Kidney (tissue), 14 donors: ENCODE measurements around the gene POLR2A. TPM values are rescaled to one million over a fixed set of nuclear protein-coding genes. Genes with fewer than 3 reads are reported as not detected.

Experiments used
- DNase-seq, 5 donors: peaks; one replicate each; pipeline ENCODE4 v3.0.0-alpha.2; 2013 to 2020
- FAIRE-seq: peaks from 2 replicates; lab custom pipeline; 2012; peaks lifted over from hg19 to GRCh38; lab: Jason Lieb, UNC
- H3K27ac ChIP-seq, 2 donors: one replicate each; pipeline ENCODE4 v1.7.0; 2013; ENCODE audit warnings: low read depth in 2 of 2, low read length in 2 of 2, inconsistent platforms in 1 of 2
- H3K27me3 ChIP-seq: one replicate; pipeline ENCODE4 v1.7.1; 2013; ENCODE audit warnings: low read length, inconsistent platforms; ENCODE audit not compliant: control insufficient read depth, insufficient read depth
- H3K36me3 ChIP-seq, 3 donors: one replicate each; pipeline versions ENCODE4 v1.7.0 to v1.7.1; 2013; ENCODE audit warnings: low read length in 3 of 3, control low read depth in 1 of 3, inconsistent platforms in 1 of 3; ENCODE audit not compliant: insufficient read depth in 3 of 3, control insufficient read depth in 2 of 3
- H3K4me1 ChIP-seq, 3 donors: one replicate each; pipeline versions ENCODE4 v1.7.0 to v1.7.1; 2013; ENCODE audit warnings: low read length in 3 of 3, inconsistent platforms in 1 of 3, low read depth in 1 of 3; ENCODE audit not compliant: control insufficient read depth in 2 of 3, insufficient read depth in 2 of 3
- H3K4me3 ChIP-seq, 3 donors: one replicate each; pipeline versions ENCODE4 v1.7.0 to v1.8.1; 2013; ENCODE audit warnings: low read length in 3 of 3, control low read depth in 1 of 3, inconsistent platforms in 1 of 3
- H3K9ac ChIP-seq, 3 donors: one replicate each; pipeline versions ENCODE4 v1.7.0 to v1.7.1; 2013; ENCODE audit warnings: low read length in 3 of 3, control low read depth in 1 of 3, inconsistent platforms in 1 of 3
- H3K9me3 ChIP-seq, 3 donors: one replicate each; pipeline versions ENCODE4 v1.7.0 to v1.7.1; 2013; ENCODE audit warnings: low read length in 3 of 3, control low read depth in 1 of 3, inconsistent platforms in 1 of 3; ENCODE audit not compliant: control insufficient read depth in 2 of 3, insufficient read depth in 1 of 3
- CTCF ChIP-seq: IDR thresholded peaks from 3 replicates; pipeline ENCODE4 v1.5.1; 2012; ENCODE audit warnings: mild to moderate bottlenecking, moderate library complexity, borderline replicate concordance; ENCODE audit not compliant: insufficient read depth; ENCODE audit errors: extremely low read depth
- intact Hi-C: fragments of 100-400 bp; cut with DNase I; formaldehyde crosslinking; loops from one replicate; pipeline ENCODE4 v1.11.1; 2022
- polyA plus RNA-seq: library from polyadenylated mRNA; stranded (reverse); fragments of 350-450 nt; fragmentation: Illumina TruSeq; extraction: RNeasy Lipid Tissue Mini Kit (QIAGEN cat#74804); gene quantifications from one replicate; pipeline ENCODE4 v1.2.3, GENCODE V29; 2014; ENCODE audit warnings: low read depth, low replicate concordance; ENCODE audit not compliant: insufficient read depth
- total RNA-seq: library from RNA; stranded (reverse); fragmentation: NEBNext Ultra II Directional; extraction: Animal tissue kit (Norgen Biotek cat#: 25700); gene quantifications from one replicate; pipeline ENCODE4 v1.2.1, GENCODE V29; 2021
- donor health status: control.
- donor health status: control.
- donor health status: control.
- donor health status: control.
- donor health status: control.
- donor health status: DM: yes; HTN: yes; CAD: no.
- donor health status: Normal renal cell carcinoma (clear cell type).

POLR2A gene
- total and polyA plus RNA-seq, 2 donors from 2014 or later = 18.6 to 133 TPM

GRCh38 chr17:7483255-7484066 is 705 bp upstream of the POLR2A start:
- Histone ChIP-seq H3K36me3 (peaks cover 0 to 2% (median 0%) of the 10 kb centered on the region in 3 donors), H3K27me3 (no peaks in the 10 kb centered on the region), H3K27ac (peak overlapping the region; percentile 100), H3K9ac (peak overlapping the region; percentile 69 to 99 (median 89)), H3K9me3 (no peaks in the 10 kb centered on the region), H3K4me3 (peak overlapping the region; percentile 92 to 96 (median 92)), H3K4me1 (peaks cover 2 to 24% (median 5%) of the 10 kb centered on the region in 3 donors)
- FAIRE-seq (no peak), DNase-seq (peak; percentile 96 to 98 (median 98))
- TF ChIP-seq CTCF = no peak
- intact Hi-C loops = no loop called here

- FAIRE-seq (no peak), DNase-seq (no peak)
- TF ChIP-seq CTCF = no peak
- Histone ChIP-seq H3K27me3 (no peaks in the 10 kb centered on the region), H3K9me3 (no peaks in the 10 kb centered on the region), H3K4me1 (peaks cover 2 to 19% (median 5%) of the 10 kb centered on the region in 3 donors), H3K36me3 (peaks cover 0 to 2% (median 0%) of the 10 kb centered on the region in 3 donors), H3K4me3 (peak overlapping the region; percentile 86 to 96 (median 89)), H3K27ac (peak overlapping the region; percentile 100), H3K9ac (peak overlapping the region; percentile 30 to 87 (median 84))
- intact Hi-C loops = no loop called here
Measured at GRCh38 chr17:7484919-7485377, 782 bp downstream of the POLR2A start.

- DNase-seq = peak in 1 of 5 donors; percentile 24
- Histone ChIP-seq H3K27ac (no peak overlapping the region), H3K4me3 (peak overlapping the region; percentile 12 to 73 (median 69)), H3K4me1 (peaks cover 0 to 21% (median 5%) of the 10 kb centered on the region in 3 donors), H3K36me3 (peaks cover 0 to 2% (median 0%) of the 10 kb centered on the region in 3 donors), H3K9me3 (no peaks in the 10 kb centered on the region), H3K9ac (peak overlapping the region; percentile 12 to 74 (median 15)), H3K27me3 (no peaks in the 10 kb centered on the region)
- intact Hi-C loops = no loop called here
- no peak for TF ChIP-seq CTCF
- FAIRE-seq = no peak
Measured at GRCh38 chr17:7486181-7486580, 2.0 kb downstream of the POLR2A start.
